Liver (tissue), 9 donors: Measurements from ENCODE around the gene TTC28. TPM values are rescaled to one million over a fixed set of nuclear protein-coding genes. Genes with fewer than 3 reads are reported as not detected.

ENCODE experiments used
- DNase-seq: peaks from one replicate; pipeline ENCODE4 v3.0.0-alpha.2; 2017; ENCODE audit warnings: low spot score
- H3K27ac ChIP-seq, 2 donors: one replicate each; pipeline ENCODE4 v1.7.0; 2013; ENCODE audit warnings: inconsistent platforms in 2 of 2, low read length in 2 of 2, control low read depth in 1 of 2, low read depth in 1 of 2, mild to moderate bottlenecking in 1 of 2
- H3K27me3 ChIP-seq, 4 donors: one replicate each; pipeline versions ENCODE4 v1.6.1 to v1.7.0; 2013; ENCODE audit warnings: low read length in 3 of 4, inconsistent platforms in 1 of 4, mild to moderate bottlenecking in 1 of 4, moderate library complexity in 1 of 4; ENCODE audit not compliant: control insufficient read depth in 4 of 4, insufficient read depth in 4 of 4
- H3K36me3 ChIP-seq, 4 donors: one replicate each; pipeline versions ENCODE4 v1.6.1 to v1.7.0; 2013; ENCODE audit warnings: low read length in 3 of 4, mild to moderate bottlenecking in 3 of 4, low read depth in 1 of 4, moderate library complexity in 1 of 4; ENCODE audit not compliant: control insufficient read depth in 4 of 4, insufficient read depth in 3 of 4
- H3K4me1 ChIP-seq, 4 donors: one replicate each; pipeline versions ENCODE4 v1.6.1 to v1.7.0; 2013; ENCODE audit warnings: low read length in 3 of 4, mild to moderate bottlenecking in 3 of 4, moderate library complexity in 1 of 4; ENCODE audit not compliant: control insufficient read depth in 4 of 4, insufficient read depth in 4 of 4
- H3K4me3 ChIP-seq, 3 donors: one replicate each; pipeline versions ENCODE4 v1.6.1 to v1.7.0; 2013; ENCODE audit warnings: low read length in 3 of 3, control low read depth in 1 of 3, low read depth in 1 of 3, mild to moderate bottlenecking in 1 of 3
- H3K9ac ChIP-seq, 2 donors: one replicate each; pipeline ENCODE4 v1.7.0; 2013; ENCODE audit warnings: low read length in 2 of 2, mild to moderate bottlenecking in 2 of 2, moderate library complexity in 2 of 2, control low read depth in 1 of 2, low read depth in 1 of 2
- H3K9me3 ChIP-seq, 4 donors: one replicate each; pipeline versions ENCODE4 v1.6.1 to v1.7.0; 2013; ENCODE audit warnings: low read length in 3 of 4; ENCODE audit not compliant: control insufficient read depth in 4 of 4
- ATF3 ChIP-seq: IDR thresholded peaks from 2 replicates; pipeline ENCODE4 v1.6.1; 2016; ENCODE audit warnings: antibody characterized with exemption
- CTCF ChIP-seq: fragments of 150-350 bp; IDR thresholded peaks from 2 replicates; pipeline ENCODE4 v1.5.1; 2017; ENCODE audit warnings: improper control_type of control experiment, low read depth, low read length; ENCODE audit not compliant: missing input control
- EGR1 ChIP-seq, 2 donors: IDR thresholded peaks; 2 replicates each; pipeline ENCODE4 v1.6.1; 2016 to 2018; ENCODE audit warnings: antibody characterized with exemption in 2 of 2, low read depth in 2 of 2
- FOXA1 ChIP-seq: IDR thresholded peaks from 2 replicates; pipeline ENCODE4 v1.6.1; 2016; ENCODE audit warnings: antibody characterized with exemption
- FOXA2 ChIP-seq: IDR thresholded peaks from 2 replicates; pipeline ENCODE4 v1.6.1; 2016; ENCODE audit warnings: antibody characterized with exemption
- GABPA ChIP-seq, 2 donors: IDR thresholded peaks in 1 of 2; conservative IDR thresholded peaks in 1 of 2; 2 replicates each; pipeline ENCODE4 v1.6.1; 2016; ENCODE audit warnings: antibody characterized with exemption in 2 of 2, mild to moderate bottlenecking in 1 of 2, moderate library complexity in 1 of 2
- HNF4A ChIP-seq, 2 donors: conservative IDR thresholded peaks; 2 replicates each; pipeline ENCODE4 v1.6.1; 2016; ENCODE audit warnings: antibody characterized with exemption in 2 of 2, mild to moderate bottlenecking in 2 of 2
- HNF4G ChIP-seq: IDR thresholded peaks from 2 replicates; pipeline ENCODE4 v1.6.1; 2016; ENCODE audit warnings: antibody characterized with exemption
- JUND ChIP-seq, 2 donors: IDR thresholded peaks; 2 replicates each; pipeline ENCODE4 v1.6.1; 2016; ENCODE audit warnings: antibody characterized with exemption in 2 of 2
- MAX ChIP-seq: IDR thresholded peaks from 2 replicates; pipeline ENCODE4 v1.6.1; 2016; ENCODE audit warnings: antibody characterized with exemption
- NR2F2 ChIP-seq: IDR thresholded peaks from 2 replicates; pipeline ENCODE4 v1.6.1; 2016; ENCODE audit warnings: antibody characterized with exemption
- RAD21 ChIP-seq, 2 donors: IDR thresholded peaks; 2 replicates each; pipeline ENCODE4 v1.6.1; 2016; ENCODE audit warnings: antibody characterized with exemption in 2 of 2, mild to moderate bottlenecking in 2 of 2
- REST ChIP-seq: IDR thresholded peaks from 2 replicates; pipeline ENCODE4 v1.6.1; 2016; ENCODE audit warnings: antibody characterized with exemption, mild to moderate bottlenecking
- RXRA ChIP-seq, 2 donors: IDR thresholded peaks; 2 replicates each; pipeline ENCODE4 v1.6.1; 2017 to 2018; ENCODE audit warnings: antibody characterized with exemption in 2 of 2, mild to moderate bottlenecking in 1 of 2
- SP1 ChIP-seq: IDR thresholded peaks from 2 replicates; pipeline ENCODE4 v1.6.1; 2018; ENCODE audit warnings: antibody characterized with exemption, mild to moderate bottlenecking
- TAF1 ChIP-seq: conservative IDR thresholded peaks from 2 replicates; pipeline ENCODE4 v1.6.1; 2016; ENCODE audit warnings: antibody characterized with exemption, mild to moderate bottlenecking
- YY1 ChIP-seq: IDR thresholded peaks from 2 replicates; pipeline ENCODE4 v1.6.1; 2016; ENCODE audit warnings: antibody characterized with exemption, mild to moderate bottlenecking
- ZBTB33 ChIP-seq: IDR thresholded peaks from 2 replicates; pipeline ENCODE4 v1.6.1; 2016; ENCODE audit warnings: antibody characterized with exemption
- WGBS: extraction: QIAGEN DNeasy Blood & Tissue Kit; methylation state at CpG from one replicate; pipeline ENCODE4 v1.1.7; 2013; 5-methylcytosine and 5-hydroxymethylcytosine counted together
- polyA plus RNA-seq, 2 donors: library from polyadenylated mRNA; stranded (reverse) in 1 of 2; unstranded in 1 of 2; fragments of 200-250 nt in 1 of 2; fragments of >200 nt in 1 of 2; fragmentation: Nextera tagmentation in 1 of 2; extraction: Ambion mirVana in 1 of 2; gene quantifications; one replicate each; pipeline versions ENCODE4 v1.2.1 to v1.2.3, GENCODE V29; 2013 to 2015
- total RNA-seq, 2 donors: library from RNA; depleted of rRNA; stranded (reverse); fragments of >200 nt; gene quantifications; one replicate each; pipeline ENCODE4 v1.2.3, GENCODE V29; 2014
- donor health status: healthy.
- donor health status: healthy.
- donor health status: healthy.
- donor health status: healthy.
- donor health status: healthy.

Gene TTC28
- total and polyA plus RNA-seq, 4 donors = 4.2 to 19.4 (median 5.9) TPM

GRCh38 chr22:28481725-28482124 lies 197.9 kb downstream of the TTC28 start:
- 52% methylated on average over 2 of the region's 2 CpGs for WGBS
- no peaks in the 10 kb centered on the region for H3K27me3 ChIP-seq
- no peak for DNase-seq

GRCh38 chr22:28480000-28480715 lies 199.5 kb downstream of the TTC28 start:
- no peaks in the 10 kb centered on the region for H3K4me1 ChIP-seq
- no peak overlapping the region for H3K4me3 ChIP-seq
- no peaks in the 10 kb centered on the region for H3K27me3 ChIP-seq
- H3K9ac ChIP-seq = no peak overlapping the region
- no peak overlapping the region for H3K27ac ChIP-seq
- H3K36me3 ChIP-seq = no peaks in the 10 kb centered on the region
- DNase-seq = no peak
- no peaks in the 10 kb centered on the region for H3K9me3 ChIP-seq
- TF ChIP-seq FOXA2 = no peak
- TF ChIP-seq RAD21 (IDR thresholded peaks at IDR 0.05) = no peak
- no peak for TF ChIP-seq EGR1 (IDR thresholded peaks at IDR 0.05; ENCODE audit: low read depth in 2 of 2)
- no peak for TF ChIP-seq MAX
- no peak for TF ChIP-seq HNF4G
- no peak for TF ChIP-seq SP1
- TF ChIP-seq NR2F2 = no peak
- no peak for TF ChIP-seq ATF3
- TF ChIP-seq TAF1 = no peak
- TF ChIP-seq RXRA (IDR thresholded peaks at IDR 0.05) = no peak
- no peak for TF ChIP-seq YY1
- no peak for TF ChIP-seq HNF4A (conservative IDR thresholded peaks at IDR 0.05)
- no peak for TF ChIP-seq CTCF
- no peak for TF ChIP-seq REST
- no peak for TF ChIP-seq GABPA (IDR thresholded peaks at IDR 0.05 in 1 of 2, conservative IDR thresholded peaks at IDR 0.05 in 1 of 2)
- TF ChIP-seq FOXA1 = no peak
- no peak for TF ChIP-seq JUND (IDR thresholded peaks at IDR 0.05)
- TF ChIP-seq ZBTB33 = no peak
- WGBS = 90% methylated on average over 3 of the region's 3 CpGs

More at GRCh38 chr22:28481725-28482124, 197.9 kb downstream of the TTC28 start:
- Histone ChIP-seq H3K4me1 (no peaks in the 10 kb centered on the region), H3K9me3 (no peaks in the 10 kb centered on the region), H3K4me3 (no peak overlapping the region), H3K27ac (no peak overlapping the region), H3K36me3 (no peaks in the 10 kb centered on the region), H3K9ac (no peak overlapping the region)
- no peak for TF ChIP-seq RXRA (IDR thresholded peaks at IDR 0.05)
- TF ChIP-seq NR2F2 = no peak
- no peak for TF ChIP-seq EGR1 (IDR thresholded peaks at IDR 0.05; ENCODE audit: low read depth in 2 of 2)
- TF ChIP-seq TAF1 = no peak
